K562 (cell line): Measurements from ENCODE around the gene NHS. TPM values are rescaled to one million over a fixed set of nuclear protein-coding genes. Genes with fewer than 3 reads are reported as not detected.

Experiments
- ATAC-seq: fragments of 200-7000 bp; cut with Tn5 transposase; 3 replicates; pipeline ENCODE4 v1.9.1; 2020; ENCODE audit warnings: moderate library complexity
- BruUV-seq: library from RNA; stranded (reverse); fragments of 400-500 nt; replicated peaks from 2 replicates; lab custom pipeline; 2021; lab: Mats Ljungman, UMichigan
- CTCF ChIA-PET: fragments of 300-600 bp; formaldehyde crosslinking; extraction: SDS; loops from one replicate; lab custom pipeline; 2021; ENCODE audit warnings: low intra/inter-chr PET ratio; lab: Yijun Ruan, JAX
- POLR2A ChIA-PET: fragments of 300-600, 350-650 bp; sonication (Branson Sonifier 250); formaldehyde crosslinking; extraction: SDS; loops from one replicate; lab custom pipeline; 2021; ENCODE audit warnings: antibody characterized with exemption, inconsistent platforms; lab: Yijun Ruan, JAX
- DNase-seq, 4 experiments: peaks; one replicate each; pipeline versions ENCODE4 v3.0.0 to v3.0.0-alpha.2; 2011 to 2018; ENCODE audit warnings: low spot score in 3 of 4, mixed read lengths in 3 of 4; ENCODE audit errors: extremely low read depth in 1 of 4
- FAIRE-seq: peaks from 2 replicates; lab custom pipeline; 2011; peaks lifted over from hg19 to GRCh38; lab: Jason Lieb, UNC
- H2AFZ ChIP-seq: 2 replicates; pipeline ENCODE4 v1.6.0; 2011; ENCODE audit warnings: low read depth, low read length, control low read depth, inconsistent platforms
- H3K27ac ChIP-seq: fragments of 200-600 bp; 3 replicates; pipeline ENCODE4 v1.8.0; 2011; ENCODE audit warnings: low read depth, mild to moderate bottlenecking, control low read depth, inconsistent platforms, low read length, moderate library complexity, mixed read lengths; ENCODE audit errors: extremely low read depth
- H3K27me3 ChIP-seq, 2 experiments: fragments of 300-600 bp in 1 of 2; 2 replicates in 1 of 2; 3 replicates in 1 of 2; pipeline versions ENCODE4 v1.6.0 to v1.8.0; 2011; ENCODE audit warnings: inconsistent platforms in 2 of 2, low read length in 2 of 2, mild to moderate bottlenecking in 1 of 2, mixed read lengths in 1 of 2, moderate library complexity in 1 of 2; ENCODE audit not compliant: control insufficient read depth in 2 of 2, insufficient read depth in 2 of 2
- H3K36me3 ChIP-seq: fragments of 300-600 bp; 3 replicates; pipeline ENCODE4 v1.8.0; 2011; ENCODE audit warnings: mild to moderate bottlenecking, low read length, inconsistent platforms; ENCODE audit not compliant: control insufficient read depth, insufficient read depth
- H3K4me1 ChIP-seq, 2 experiments: fragments of 200-600 bp in 1 of 2; replicated peaks in 1 of 2; 2 replicates in 1 of 2; 3 replicates in 1 of 2; pipeline versions ENCODE4 v1.5.1 to v1.8.0; 2011; ENCODE audit warnings: inconsistent platforms in 2 of 2, low read length in 2 of 2, mild to moderate bottlenecking in 1 of 2, mixed read lengths in 1 of 2, moderate library complexity in 1 of 2; ENCODE audit not compliant: control insufficient read depth in 2 of 2, insufficient read depth in 2 of 2
- H3K4me2 ChIP-seq: 2 replicates; pipeline ENCODE4 v1.6.1; 2011; ENCODE audit warnings: low read length, control low read depth, inconsistent platforms, mixed read lengths; ENCODE audit not compliant: insufficient read depth
- H3K4me3 ChIP-seq: fragments of 200-600 bp; sonication (generic), shearing (Covaris generic); 2 replicates; pipeline ENCODE4 v1.5.1; 2016; ENCODE audit warnings: control low read depth, inconsistent platforms
- H3K79me2 ChIP-seq: fragments of 200-600 bp; 3 replicates; pipeline ENCODE4 v1.8.0; 2011; ENCODE audit warnings: low read length, inconsistent platforms; ENCODE audit not compliant: control insufficient read depth, insufficient read depth
- H3K9ac ChIP-seq, 2 experiments: 2 replicates each; pipeline versions ENCODE4 v1.6.0 to v1.6.1; 2011; ENCODE audit warnings: low read depth in 2 of 2, low read length in 2 of 2, control low read depth in 1 of 2, inconsistent platforms in 1 of 2, mild to moderate bottlenecking in 1 of 2, mixed read lengths in 1 of 2; ENCODE audit not compliant: insufficient read depth in 1 of 2
- H3K9me1 ChIP-seq: one replicate; pipeline ENCODE4 v1.6.0; 2011; ENCODE audit warnings: inconsistent platforms, mild to moderate bottlenecking, low read length, moderate library complexity; ENCODE audit not compliant: control insufficient read depth, insufficient read depth
- H3K9me3 ChIP-seq: replicated peaks from 2 replicates; pipeline ENCODE4 v1.5.1; 2011; ENCODE audit warnings: low read depth, low read length, inconsistent platforms; ENCODE audit not compliant: control insufficient read depth, insufficient read depth
- H4K20me1 ChIP-seq: replicated peaks from 2 replicates; pipeline ENCODE4 v1.6.1; 2011; ENCODE audit warnings: low read length, inconsistent platforms, mixed read lengths; ENCODE audit not compliant: control insufficient read depth, insufficient read depth
- FOSL1 ChIP-seq: fragments of 200-800 bp; sonication (Bioruptor generic); conservative IDR thresholded peaks from 2 replicates; pipeline ENCODE4 v1.6.1; 2016; ENCODE audit warnings: missing genetic modification characterization, missing compliant biosample characterization
- NBN ChIP-seq: fragments of 450-650 bp; IDR thresholded peaks from 2 replicates; pipeline ENCODE4 v1.6.1; 2016; ENCODE audit warnings: low read depth, mild to moderate bottlenecking
- POLR3G ChIP-seq: IDR thresholded peaks from 2 replicates; pipeline ENCODE4 v1.6.1; 2011; ENCODE audit not compliant: insufficient read length, insufficient replicate concordance; ENCODE audit errors: extremely low read depth
- SREBF2 ChIP-seq: sonication (generic); formaldehyde crosslinking; IDR thresholded peaks from 2 replicates; pipeline ENCODE4 v1.4.0; 2020; ENCODE audit warnings: mild to moderate bottlenecking, missing genetic modification reagents
- ZNF24 ChIP-seq: fragments of 450-650 bp; IDR thresholded peaks from 2 replicates; pipeline ENCODE4 v1.6.1; 2016
- WGBS: fragments of 100-300 bp; shearing (Covaris generic); methylation state at CpG from one replicate; pipeline ENCODE4 v1.1.6; 2016; ENCODE audit warnings: low coverage, mixed read lengths; ENCODE audit not compliant: insufficient coverage; ENCODE audit errors: missing lambda C conversion rate; 5-methylcytosine and 5-hydroxymethylcytosine counted together
- in situ Hi-C: fragments of 300-500 bp; cut with MboI; formaldehyde crosslinking; loops from 4 replicates; pipeline ENCODE4 v1.15.0; 2018; ENCODE audit warnings: inconsistent platforms, mixed read lengths
- intact Hi-C: fragments of 100-400 bp; cut with micrococcal nuclease; formaldehyde crosslinking; loops from 2 replicates; pipeline ENCODE4 v1.14.2; 2022
- polyA plus RNA-seq, 8 experiments: library from polyadenylated mRNA; depleted of rRNA in 4 of 8; stranded (reverse) in 5 of 8; unstranded in 3 of 8; fragments of >200 nt; fragmentation: Nextera tagmentation in 2 of 8; fragmentation: Illumina TruSeq in 1 of 8; extraction: Ambion mirVana in 2 of 8; extraction: Trizol in 1 of 8; gene quantifications; 2 replicates each; pipeline versions ENCODE4 v1.2.1 to v1.2.3, GENCODE V29; 2011 to 2014; ENCODE audit warnings: inconsistent platforms in 1 of 8, missing spikeins in 1 of 8
- total RNA-seq, 7 experiments: library from RNA; depleted of rRNA in 6 of 7; stranded (reverse); fragments of >200 nt in 6 of 7; fragmentation: Illumina TruSeq in 2 of 7; extraction: Trizol in 2 of 7; gene quantifications; 2 replicates each; pipeline versions ENCODE4 v1.2.1 to v1.2.3, GENCODE V29; 2011 to 2021; ENCODE audit warnings: low replicate concordance in 1 of 7
- TF ChIP-seq, protein P1 (sequence below): sonication (generic); formaldehyde crosslinking; IDR thresholded peaks from 2 replicates; pipeline ENCODE4 v1.8.1; 2022; ENCODE audit warnings: missing genetic modification reagents
- TF ChIP-seq, protein P2 (sequence below): IDR thresholded peaks from 2 replicates; pipeline ENCODE4 v1.6.1; 2014; ENCODE audit warnings: antibody characterized with exemption

The NHS gene
- total and polyA plus RNA-seq, 9 of the 15 experiments (the other 6 are each of a cell fraction or from before 2014, with no cell fraction given): 0.02 TPM; not detected in 8

DNA sequence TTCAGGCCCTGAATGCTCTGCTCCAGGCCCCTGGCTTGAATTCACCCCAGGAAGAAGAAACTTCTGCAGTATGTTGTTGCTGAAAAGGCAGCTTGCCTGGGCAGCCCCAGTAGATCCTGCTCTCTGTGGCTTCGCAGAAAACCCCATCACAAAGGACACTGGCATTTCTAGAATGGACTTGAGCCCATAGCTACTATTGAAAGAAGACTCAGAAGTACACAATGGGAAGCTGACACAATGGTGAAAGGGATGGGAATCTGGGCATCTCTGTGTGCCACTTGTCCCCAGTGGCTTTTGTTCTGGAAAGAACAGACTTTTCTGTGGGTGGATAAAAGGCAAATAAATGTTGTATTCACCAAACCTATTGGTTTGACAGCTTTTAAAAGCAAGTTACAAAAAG is 294.9 kb downstream of the NHS start:
- Histone ChIP-seq H2AFZ (no peak overlapping the region), H3K36me3 (no peaks in the 10 kb centered on the region), H3K27ac (no peak overlapping the region), H3K4me1 (no peaks in the 10 kb centered on the region), H3K9me3 (no peaks in the 10 kb centered on the region), H3K9me1 (no peaks in the 10 kb centered on the region), H3K4me3 (no peak overlapping the region), H3K4me2 (no peak overlapping the region), H3K9ac (no peak overlapping the region), H3K27me3 (no peaks in the 10 kb centered on the region), H4K20me1 (no peaks in the 10 kb centered on the region), H3K79me2 (no peaks in the 10 kb centered on the region)
- no TSS peak for BruUV-seq
- no peak for FAIRE-seq
- 0% methylated on average over 1 of the region's 1 CpG for WGBS
- intact Hi-C loops (no loop called here), in situ Hi-C loops (no loop called here)
- TF ChIP-seq, protein P1, sequence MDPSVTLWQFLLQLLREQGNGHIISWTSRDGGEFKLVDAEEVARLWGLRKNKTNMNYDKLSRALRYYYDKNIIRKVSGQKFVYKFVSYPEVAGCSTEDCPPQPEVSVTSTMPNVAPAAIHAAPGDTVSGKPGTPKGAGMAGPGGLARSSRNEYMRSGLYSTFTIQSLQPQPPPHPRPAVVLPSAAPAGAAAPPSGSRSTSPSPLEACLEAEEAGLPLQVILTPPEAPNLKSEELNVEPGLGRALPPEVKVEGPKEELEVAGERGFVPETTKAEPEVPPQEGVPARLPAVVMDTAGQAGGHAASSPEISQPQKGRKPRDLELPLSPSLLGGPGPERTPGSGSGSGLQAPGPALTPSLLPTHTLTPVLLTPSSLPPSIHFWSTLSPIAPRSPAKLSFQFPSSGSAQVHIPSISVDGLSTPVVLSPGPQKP (CRISPR knock-in tag): no peak
- TF ChIP-seq, protein P2, sequence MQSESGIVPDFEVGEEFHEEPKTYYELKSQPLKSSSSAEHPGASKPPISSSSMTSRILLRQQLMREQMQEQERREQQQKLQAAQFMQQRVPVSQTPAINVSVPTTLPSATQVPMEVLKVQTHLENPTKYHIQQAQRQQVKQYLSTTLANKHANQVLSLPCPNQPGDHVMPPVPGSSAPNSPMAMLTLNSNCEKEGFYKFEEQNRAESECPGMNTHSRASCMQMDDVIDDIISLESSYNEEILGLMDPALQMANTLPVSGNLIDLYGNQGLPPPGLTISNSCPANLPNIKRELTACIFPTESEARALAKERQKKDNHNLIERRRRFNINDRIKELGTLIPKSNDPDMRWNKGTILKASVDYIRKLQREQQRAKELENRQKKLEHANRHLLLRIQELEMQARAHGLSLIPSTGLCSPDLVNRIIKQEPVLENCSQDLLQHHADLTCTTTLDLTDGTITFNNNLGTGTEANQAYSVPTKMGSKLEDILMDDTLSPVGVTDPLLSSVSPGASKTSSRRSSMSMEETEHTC: no peak
- TF ChIP-seq NBN (no peak), FOSL1 (tag) (no peak), SREBF2 (CRISPR knock-in tag) (no peak), ZNF24 (no peak), POLR3G (no peak)
- ChIA-PET POLR2A (no interaction called here), CTCF (no interaction called here)
- DNase-seq: no peak
- no peak for ATAC-seq
